Measurements from ENCODE around the gene F2. TPM values are rescaled to one million over a fixed set of nuclear protein-coding genes. Genes with fewer than 3 reads are reported as not detected.
A peak's percentile ranks its signal among the peaks of the same experiment; 100 is the strongest.

The F2 gene
- total RNA-seq, 1 experiment from 2014 or later, result not detected

- no peak overlapping the region for H3K4me2 ChIP-seq (ENCODE audit: low read length)
- no peak overlapping the region for H2AFZ ChIP-seq (ENCODE audit: low read length)
- no peaks in the 10 kb centered on the region for H3K4me1 ChIP-seq (ENCODE audit: insufficient read depth, low read length)
- DNase-seq, result no peak
- intact Hi-C loops (cut with micrococcal nuclease), result no loop called here
- H4K20me1 ChIP-seq (ENCODE audit: low read length), result no peaks in the 10 kb centered on the region
- ChIA-PET CTCF (no interaction called here), POLR2A (ENCODE audit: unreplicated experiment) (no interaction called here)
- ATAC-seq, result no peak
- no peak for TF ChIP-seq EZH2 (IDR thresholded peaks at IDR 0.05; ENCODE audit: low read length, unreplicated experiment)
- TF ChIP-seq EZH2phosphoT487 (IDR thresholded peaks at IDR 0.05; ENCODE audit: borderline replicate concordance, low read length), result no peak
- no peak for TF ChIP-seq CTCF (conservative IDR thresholded peaks at IDR 0.05; ENCODE audit: low read depth, low read length)
- peaks cover 3% of the 10 kb centered on the region; the same call in 1 of the 2 replicates for H3K36me3 ChIP-seq (ENCODE audit: low read depth, low read length)
- H3K4me3 ChIP-seq (ENCODE audit: low read length), result no peak overlapping the region
- H3K79me2 ChIP-seq (ENCODE audit: low read length), result no peaks in the 10 kb centered on the region
- no peaks in the 10 kb centered on the region for H3K9me3 ChIP-seq (ENCODE audit: low read length)
- no peaks in the 10 kb centered on the region for H3K27me3 ChIP-seq (ENCODE audit: low read length)
- no peaks in the 10 kb centered on the region for H3K9me2 ChIP-seq (replicated peaks; ENCODE audit: low read length)
- H3F3A ChIP-seq (ENCODE audit: low read length, unreplicated experiment), result no peaks in the 10 kb centered on the region
- no peak overlapping the region for H3K27ac ChIP-seq (ENCODE audit: low read length)
- BruUV-seq (replicated peaks), result no TSS peak
- no peak overlapping the region for H3K9ac ChIP-seq (ENCODE audit: low read length)
Measured at GRCh38 chr11:46681814-46682213, 37.2 kb upstream of the F2 start.

GRCh38 chr11:46682773-46683752 is 36.0 kb upstream of the F2 start:
- no peaks in the 10 kb centered on the region for H4K20me1 ChIP-seq (ENCODE audit: low read length)
- no peaks in the 10 kb centered on the region for H3K9me3 ChIP-seq (ENCODE audit: low read length)
- peaks cover 6% of the 10 kb centered on the region; the same call in 1 of the 2 replicates for H3K36me3 ChIP-seq (ENCODE audit: low read depth, low read length)
- H3K4me3 ChIP-seq (ENCODE audit: low read length), result no peak overlapping the region
- no peak overlapping the region for H3K27ac ChIP-seq (ENCODE audit: low read length)
- H3K4me1 ChIP-seq (ENCODE audit: insufficient read depth, low read length), result no peaks in the 10 kb centered on the region
- H3K27me3 ChIP-seq (ENCODE audit: low read length), result no peaks in the 10 kb centered on the region
- ChIA-PET CTCF (no interaction called here), POLR2A (ENCODE audit: unreplicated experiment) (no interaction called here)
- no peak overlapping the region for H2AFZ ChIP-seq (ENCODE audit: low read length)
- no peaks in the 10 kb centered on the region for H3F3A ChIP-seq (ENCODE audit: low read length, unreplicated experiment)
- H3K4me2 ChIP-seq (ENCODE audit: low read length), result no peak overlapping the region
- H3K79me2 ChIP-seq (ENCODE audit: low read length), result no peaks in the 10 kb centered on the region
- peak; percentile 54 for ATAC-seq
- no peak for TF ChIP-seq EZH2phosphoT487 (IDR thresholded peaks at IDR 0.05; ENCODE audit: borderline replicate concordance, low read length)
- TF ChIP-seq EZH2 (IDR thresholded peaks at IDR 0.05; ENCODE audit: low read length, unreplicated experiment), result no peak
- no peak for TF ChIP-seq CTCF (conservative IDR thresholded peaks at IDR 0.05; ENCODE audit: low read depth, low read length)
- intact Hi-C loops (cut with micrococcal nuclease), result no loop called here
- H3K9me2 ChIP-seq (replicated peaks; ENCODE audit: low read length), result no peaks in the 10 kb centered on the region
- H3K9ac ChIP-seq (ENCODE audit: low read length), result no peak overlapping the region
- peak; percentile 49 for DNase-seq
- no TSS peak for BruUV-seq (replicated peaks)

- Histone ChIP-seq H3K36me3 (ENCODE audit: low read depth, low read length) (peaks cover 4% of the 10 kb centered on the region; the same call in 1 of the 2 replicates), H3K27me3 (ENCODE audit: low read length) (no peaks in the 10 kb centered on the region), H3K4me2 (ENCODE audit: low read length) (no peak overlapping the region), H3K4me3 (ENCODE audit: low read length) (no peak overlapping the region), H4K20me1 (ENCODE audit: low read length) (no peaks in the 10 kb centered on the region), H2AFZ (ENCODE audit: low read length) (no peak overlapping the region), H3K79me2 (ENCODE audit: low read length) (no peaks in the 10 kb centered on the region), H3K4me1 (ENCODE audit: insufficient read depth, low read length) (no peaks in the 10 kb centered on the region), H3K9ac (ENCODE audit: low read length) (no peak overlapping the region), H3F3A (ENCODE audit: low read length, unreplicated experiment) (no peaks in the 10 kb centered on the region), H3K27ac (ENCODE audit: low read length) (no peak overlapping the region), H3K9me2 (replicated peaks; ENCODE audit: low read length) (no peaks in the 10 kb centered on the region), H3K9me3 (ENCODE audit: low read length) (no peaks in the 10 kb centered on the region)
- no TSS peak for BruUV-seq (replicated peaks)
- intact Hi-C loops (cut with micrococcal nuclease), result no loop called here
- ATAC-seq, result no peak
- POLR2A ChIA-PET (ENCODE audit: unreplicated experiment), result no interaction called here
- no peak for DNase-seq
- CTCF ChIA-PET, result no interaction called here
- TF ChIP-seq EZH2 (IDR thresholded peaks at IDR 0.05; ENCODE audit: low read length, unreplicated experiment) (no peak), EZH2phosphoT487 (IDR thresholded peaks at IDR 0.05; ENCODE audit: borderline replicate concordance, low read length) (no peak), CTCF (conservative IDR thresholded peaks at IDR 0.05; ENCODE audit: low read depth, low read length) (no peak)
Measured at GRCh38 chr11:46684367-46684766, 34.6 kb upstream of the F2 start.

Data from PC-3 (cell line).